ENCODE measurements around the gene ADGRG3. TPM values are rescaled to one million over a fixed set of nuclear protein-coding genes. Genes with fewer than 3 reads are reported as not detected.

Gene ADGRG3
- total and polyA plus RNA-seq, 2 donors (not counting 1 experiment from before 2014, with no cell fraction given): not detected

- TF ChIP-seq CTCF (IDR thresholded peaks at IDR 0.05) (no peak), EZH2 (IDR thresholded peaks at IDR 0.05; ENCODE audit: borderline replicate concordance, insufficient read depth, low read depth, low read length, poor library complexity, severe bottlenecking) (no peak)
- ATAC-seq (ENCODE audit: low read depth) (no peak), DNase-seq (no peak)
- H3K9me3 ChIP-seq (ENCODE audit: control extremely low read depth in 1 of 3, control insufficient read depth in 2 of 3, insufficient read depth in 1 of 3, low read length in 2 of 3): no peaks in the 10 kb centered on the region
- no peak overlapping the region for H3K4me3 Mint-ChIP-seq
- H3K9ac ChIP-seq (ENCODE audit: low read length): no peak overlapping the region
- H3K27ac ChIP-seq (ENCODE audit: low read length in 2 of 2): no peak overlapping the region
- H2AFZ ChIP-seq (ENCODE audit: insufficient read depth, low read depth, low read length, poor library complexity, severe bottlenecking): no peak overlapping the region
- no peaks in the 10 kb centered on the region for H3K9me3 Mint-ChIP-seq (ENCODE audit: insufficient read depth)
- H3K4me1 ChIP-seq (ENCODE audit: control insufficient read depth in 2 of 2, insufficient read depth in 2 of 2, low read length in 2 of 2): peaks cover 0 to 4% of the 10 kb centered on the region in 2 donors
- H3K27ac Mint-ChIP-seq: no peak overlapping the region
- H3K4me2 ChIP-seq (replicated peaks; ENCODE audit: low read depth, low read length, poor library complexity, severe bottlenecking): no peak overlapping the region
- no peaks in the 10 kb centered on the region for H3K79me2 ChIP-seq (ENCODE audit: control insufficient read depth, insufficient read depth, low read length)
- no peaks in the 10 kb centered on the region for H3K36me3 ChIP-seq (replicated peaks in 1 of 2; ENCODE audit: control extremely low read depth in 1 of 2, control insufficient read depth in 1 of 2, extremely low read depth in 1 of 2, insufficient read depth in 2 of 2, low read length in 1 of 2)
- intact Hi-C loops (cut with micrococcal nuclease): no loop called here
- no peaks in the 10 kb centered on the region for H3K4me1 Mint-ChIP-seq
- H3K4me3 ChIP-seq (ENCODE audit: control extremely low read depth in 1 of 5, extremely low read depth in 1 of 5, insufficient read depth in 1 of 5, low read depth in 2 of 5, low read length in 4 of 5): no peak overlapping the region
- H3K27me3 ChIP-seq (replicated peaks in 1 of 4; ENCODE audit: control extremely low read depth in 1 of 4, control insufficient read depth in 3 of 4, insufficient read depth in 4 of 4, low read length in 3 of 4): no peaks in the 10 kb centered on the region
- ChIA-PET CTCF (interaction anchor here (0.8 kb wide), 1 partner anchor 36 kb away, joined by 3 read pairs; no protein-coding TSS in a partner anchor), POLR2A (no interaction called here)
- 90% methylated on average over 13 of the region's 13 CpGs for WGBS (ENCODE audit: insufficient coverage)
- peaks cover 3% of the 10 kb centered on the region for H3K27me3 Mint-ChIP-seq
- H4K20me1 ChIP-seq (ENCODE audit: control insufficient read depth, insufficient read depth, low read length, poor library complexity, severe bottlenecking): no peaks in the 10 kb centered on the region
Observed at GRCh38 chr16:57681950-57682728, 14.0 kb downstream of the ADGRG3 start.

- Mint-ChIP-seq H3K27ac (no peak overlapping the region), H3K9me3 (ENCODE audit: insufficient read depth) (no peaks in the 10 kb centered on the region), H3K4me1 (no peaks in the 10 kb centered on the region), H3K4me3 (no peak overlapping the region), H3K27me3 (peaks cover 3% of the 10 kb centered on the region)
- intact Hi-C loops (cut with micrococcal nuclease): no loop called here
- Histone ChIP-seq H3K9me3 (ENCODE audit: control extremely low read depth in 1 of 3, control insufficient read depth in 2 of 3, insufficient read depth in 1 of 3, low read length in 2 of 3) (no peaks in the 10 kb centered on the region), H3K79me2 (ENCODE audit: control insufficient read depth, insufficient read depth, low read length) (no peaks in the 10 kb centered on the region), H2AFZ (ENCODE audit: insufficient read depth, low read depth, low read length, poor library complexity, severe bottlenecking) (no peak overlapping the region), H3K9ac (ENCODE audit: low read length) (no peak overlapping the region), H3K27ac (ENCODE audit: low read length in 2 of 2) (no peak overlapping the region), H4K20me1 (ENCODE audit: control insufficient read depth, insufficient read depth, low read length, poor library complexity, severe bottlenecking) (no peaks in the 10 kb centered on the region), H3K4me2 (replicated peaks; ENCODE audit: low read depth, low read length, poor library complexity, severe bottlenecking) (no peak overlapping the region), H3K27me3 (replicated peaks in 1 of 4; ENCODE audit: control extremely low read depth in 1 of 4, control insufficient read depth in 3 of 4, insufficient read depth in 4 of 4, low read length in 3 of 4) (no peaks in the 10 kb centered on the region), H3K4me3 (ENCODE audit: control extremely low read depth in 1 of 5, extremely low read depth in 1 of 5, insufficient read depth in 1 of 5, low read depth in 2 of 5, low read length in 4 of 5) (no peak overlapping the region), H3K36me3 (replicated peaks in 1 of 2; ENCODE audit: control extremely low read depth in 1 of 2, control insufficient read depth in 1 of 2, extremely low read depth in 1 of 2, insufficient read depth in 2 of 2, low read length in 1 of 2) (no peaks in the 10 kb centered on the region), H3K4me1 (ENCODE audit: control insufficient read depth in 2 of 2, insufficient read depth in 2 of 2, low read length in 2 of 2) (peaks cover 0 to 4% of the 10 kb centered on the region in 2 donors)
- ATAC-seq (ENCODE audit: low read depth) (no peak), DNase-seq (no peak)
- ChIA-PET CTCF (no interaction called here), POLR2A (no interaction called here)
- TF ChIP-seq EZH2 (IDR thresholded peaks at IDR 0.05; ENCODE audit: borderline replicate concordance, insufficient read depth, low read depth, low read length, poor library complexity, severe bottlenecking) (no peak), CTCF (IDR thresholded peaks at IDR 0.05) (no peak)
- whole genome bisulfite sequencing (ENCODE audit: insufficient coverage): 92% methylated on average over 6 of the region's 11 CpGs
Observed at GRCh38 chr16:57682809-57683635, 14.9 kb downstream of the ADGRG3 start.
